ENCODE data around the gene SV2B.

The SV2B gene

GRCh38 chr15:91102546-91103330, 2.7 kb downstream of the SV2B start:
- DNase-seq (ENCODE audit: low read depth, low spot score) = no peak

GRCh38 chr15:91104111-91104510, 4.1 kb downstream of the SV2B start:
- no peak for DNase-seq (ENCODE audit: low read depth, low spot score)

GRCh38 chr15:91108421-91108820, 8.4 kb downstream of the SV2B start:
- no peak for DNase-seq (ENCODE audit: low read depth, low spot score)

- DNase-seq (ENCODE audit: low read depth, low spot score) = no peak
Observed at GRCh38 chr15:91109885-91110284, 9.8 kb downstream of the SV2B start.

- DNase-seq (ENCODE audit: low read depth, low spot score) = no peak
Observed at GRCh38 chr15:91110407-91110806, 10.3 kb downstream of the SV2B start.

GRCh38 chr15:91113030-91113429, 13.0 kb downstream of the SV2B start:
- DNase-seq (ENCODE audit: low read depth, low spot score) = no peak

GRCh38 chr15:91114301-91114700, 14.2 kb downstream of the SV2B start:
- DNase-seq (ENCODE audit: low read depth, low spot score) = no peak

- no peak for DNase-seq (ENCODE audit: low read depth, low spot score)
Observed at GRCh38 chr15:91116113-91117067, 16.3 kb downstream of the SV2B start.

- no peak for DNase-seq (ENCODE audit: low read depth, low spot score)
Observed at GRCh38 chr15:91117375-91117774, 17.3 kb downstream of the SV2B start.

- no peak for DNase-seq (ENCODE audit: low read depth, low spot score)
Observed at GRCh38 chr15:91118817-91119590, 18.9 kb downstream of the SV2B start.

GRCh38 chr15:91122296-91122695, 22.2 kb downstream of the SV2B start:
- DNase-seq (ENCODE audit: low read depth, low spot score) = no peak

GRCh38 chr15:91124132-91124531, 24.1 kb downstream of the SV2B start:
- no peak for DNase-seq (ENCODE audit: low read depth, low spot score)

GRCh38 chr15:91125162-91125561, 25.1 kb downstream of the SV2B start:
- DNase-seq (ENCODE audit: low read depth, low spot score) = no peak

GRCh38 chr15:91126080-91126479, 26.0 kb downstream of the SV2B start:
- DNase-seq (ENCODE audit: low read depth, low spot score) = no peak

GRCh38 chr15:91127236-91127955, 27.3 kb downstream of the SV2B start:
- no peak for DNase-seq (ENCODE audit: low read depth, low spot score)

- DNase-seq (ENCODE audit: low read depth, low spot score) = no peak
Observed at GRCh38 chr15:91128016-91128415, 28.0 kb downstream of the SV2B start.

- no peak for DNase-seq (ENCODE audit: low read depth, low spot score)
Observed at GRCh38 chr15:91129436-91129835, 29.4 kb downstream of the SV2B start.

- DNase-seq (ENCODE audit: low read depth, low spot score) = no peak
Observed at GRCh38 chr15:91132079-91132478, 32.0 kb downstream of the SV2B start.

GRCh38 chr15:91133511-91133910, 33.5 kb downstream of the SV2B start:
- DNase-seq (ENCODE audit: low read depth, low spot score) = no peak

- DNase-seq (ENCODE audit: low read depth, low spot score) = no peak
Observed at GRCh38 chr15:91135201-91136130, 35.4 kb downstream of the SV2B start.

All from smooth muscle cell of the brain vasculature (primary cell).